Measurements from ENCODE around the gene LGI2. TPM values are rescaled to one million over a fixed set of nuclear protein-coding genes. Genes with fewer than 3 reads are reported as not detected.

The LGI2 gene
- total and polyA plus RNA-seq, 2 of the 8 experiments (the other 6 are each of a cell fraction or from before 2014, with no cell fraction given): 2.3 to 4.0 TPM

GRCh38 chr4:25022766-25023165 is 8.0 kb downstream of the LGI2 start:
- H4K20me1 ChIP-seq (replicated peaks in 1 of 2; ENCODE audit: control insufficient read depth in 1 of 2, insufficient read depth in 2 of 2, low read length in 2 of 2): peaks cover 0 to 2% of the 10 kb centered on the region in 2 experiments
- H4K5ac ChIP-seq (ENCODE audit: insufficient read length, low read depth, low read length): no peak overlapping the region
- H4K8ac ChIP-seq (ENCODE audit: extremely low read depth, insufficient read depth, low read length): no peak overlapping the region
- 81% methylated on average over 1 of the region's 1 CpG; no CpG with 5 or more reads in 1 of the 2 experiments for WGBS, 2 experiments (ENCODE audit: extremely low coverage in 1 of 2, insufficient coverage in 1 of 2, insufficient read length in 1 of 2, insufficient replicate concordance in 2 of 2, low coverage in 1 of 2, low lambda C conversion rate in 2 of 2, missing lambda C conversion rate in 1 of 2)
- POLR2A ChIA-PET (ENCODE audit: partially characterized antibody): interaction anchor here (0.5 kb wide), 1 partner anchor 442 kb away, joined by 3 read pairs; no protein-coding TSS in a partner anchor
- H3K4me1 ChIP-seq (replicated peaks in 1 of 4; ENCODE audit: control insufficient read depth in 3 of 4, insufficient read depth in 4 of 4, low read length in 3 of 4): no peaks in the 10 kb centered on the region
- no peaks in the 10 kb centered on the region for H3K23me2 ChIP-seq (ENCODE audit: low read depth, low read length)
- DNase-seq (ENCODE audit: low read depth in 1 of 2, low spot score in 2 of 2): no peak
- H3K27ac ChIP-seq (ENCODE audit: low read depth, low read length): no peak overlapping the region
- H3K4ac ChIP-seq (replicated peaks; ENCODE audit: insufficient read length, low read depth, low read length): no peak overlapping the region
- H3K18ac ChIP-seq (ENCODE audit: extremely low read depth, low read length): no peak overlapping the region
- H2AFZ ChIP-seq (ENCODE audit: low read length): no peak overlapping the region
- H3K79me1 ChIP-seq (ENCODE audit: low read depth, low read length): no peaks in the 10 kb centered on the region
- H2AK5ac ChIP-seq (ENCODE audit: low read depth, low read length): no peak overlapping the region
- no peak overlapping the region for H2BK120ac ChIP-seq (replicated peaks; ENCODE audit: low read depth, low read length)
- no peak overlapping the region for H2BK20ac ChIP-seq (ENCODE audit: low read length)
- H3K36me3 ChIP-seq (ENCODE audit: control insufficient read depth in 2 of 4, insufficient read depth in 4 of 4, low read length in 3 of 4): no peaks in the 10 kb centered on the region
- H3K9ac ChIP-seq (replicated peaks in 1 of 4; ENCODE audit: extremely low read depth in 1 of 4, low read depth in 3 of 4, low read length in 3 of 4): no peak overlapping the region
- H3K4me3 ChIP-seq (ENCODE audit: extremely low read depth in 1 of 4, insufficient read depth in 2 of 4, low read depth in 3 of 4, low read length in 4 of 4): no peak overlapping the region
- no peak overlapping the region for H3K23ac ChIP-seq (ENCODE audit: insufficient read length)
- H4K91ac ChIP-seq (replicated peaks; ENCODE audit: insufficient read length, low read length): no peak overlapping the region
- no peaks in the 10 kb centered on the region for H3K27me3 ChIP-seq (replicated peaks in 1 of 4; ENCODE audit: control insufficient read depth in 3 of 4, extremely low read depth in 1 of 4, insufficient read depth in 3 of 4, low read length in 3 of 4)
- CTCF ChIA-PET (ENCODE audit: partially characterized antibody): interaction anchor here (0.5 to 1.3 kb wide), 2 partner anchors 43 to 319 kb away, joined by 3 read pairs; no protein-coding TSS in a partner anchor
- no peak overlapping the region for H3K14ac ChIP-seq (ENCODE audit: insufficient read length)
- TF ChIP-seq KDM5A (IDR thresholded peaks at IDR 0.05; ENCODE audit: low read length): no peak
- TF ChIP-seq CEBPB (IDR thresholded peaks at IDR 0.05; ENCODE audit: low read depth, low read length): no peak
- no peak for TF ChIP-seq ASH2L (IDR thresholded peaks at IDR 0.05; ENCODE audit: low read length)
- TF ChIP-seq BACH1 (IDR thresholded peaks at IDR 0.05; ENCODE audit: low read length): no peak
- no peaks in the 10 kb centered on the region for H3K9me3 ChIP-seq (ENCODE audit: insufficient read depth in 2 of 2, low read depth in 1 of 2, low read length in 1 of 2)
- H2BK12ac ChIP-seq (ENCODE audit: low read depth, low read length): no peak overlapping the region
- H3K4me2 ChIP-seq (ENCODE audit: insufficient read depth in 1 of 2, low read depth in 2 of 2, low read length in 2 of 2): no peak overlapping the region
- no peaks in the 10 kb centered on the region for H3K79me2 ChIP-seq (ENCODE audit: control insufficient read depth in 1 of 2, insufficient read depth in 2 of 2, low read length in 2 of 2)
- H2BK15ac ChIP-seq (ENCODE audit: low read length): no peak overlapping the region
- FAIRE-seq: no peak
- H3K56ac ChIP-seq (replicated peaks; ENCODE audit: insufficient read length, low read depth, low read length): no peak overlapping the region
- no peak overlapping the region for H2BK5ac ChIP-seq (ENCODE audit: low read depth, low read length)

Measured in H1 (cell line).